Osteocyte (in vitro differentiated cells): ENCODE results near the gene CHST11. TPM values are rescaled to one million over a fixed set of nuclear protein-coding genes. Genes with fewer than 3 reads are reported as not detected.

Experiments used
- DNase-seq: peaks from one replicate; pipeline ENCODE4 v3.0.0; 2021; ENCODE audit warnings: mixed read lengths; ENCODE audit not compliant: unreplicated experiment; ENCODE audit errors: extremely low spot score
- H3K27ac Mint-ChIP-seq: one replicate; pipeline ENCODE4 v1.8.0; 2021; ENCODE audit warnings: mild to moderate bottlenecking, mixed read lengths; ENCODE audit not compliant: unreplicated experiment
- H3K27me3 Mint-ChIP-seq: one replicate; pipeline ENCODE4 v1.8.0; 2021; ENCODE audit warnings: mixed read lengths; ENCODE audit not compliant: unreplicated experiment
- H3K36me3 Mint-ChIP-seq: one replicate; pipeline ENCODE4 v1.8.0; 2021; ENCODE audit warnings: mixed read lengths; ENCODE audit not compliant: unreplicated experiment
- H3K4me1 Mint-ChIP-seq: one replicate; pipeline ENCODE4 v1.8.0; 2021; ENCODE audit warnings: mixed read lengths; ENCODE audit not compliant: unreplicated experiment
- H3K4me3 Mint-ChIP-seq: one replicate; pipeline ENCODE4 v1.8.0; 2021; ENCODE audit warnings: mild to moderate bottlenecking, moderate library complexity, mixed read lengths; ENCODE audit not compliant: unreplicated experiment
- H3K9me3 Mint-ChIP-seq: one replicate; pipeline ENCODE4 v1.8.0; 2021; ENCODE audit warnings: mixed read lengths; ENCODE audit not compliant: unreplicated experiment
- CTCF ChIP-seq: fragments of 200-600 bp; sonication (generic); IDR thresholded peaks from 2 replicates; pipeline ENCODE4 v1.5.0; 2021; ENCODE audit warnings: antibody characterized with exemption, mild to moderate bottlenecking, moderate library complexity
- total RNA-seq: library from RNA; stranded (reverse); gene quantifications from 2 replicates; pipeline ENCODE4 v1.2.1, GENCODE V29; 2021

Gene CHST11
- total RNA-seq, 1 donor from 2014 or later, result 7.5 TPM

- Mint-ChIP-seq H3K4me3 (no peak overlapping the region), H3K27ac (no peak overlapping the region), H3K36me3 (no peaks in the 10 kb centered on the region), H3K4me1 (peaks cover 10% of the 10 kb centered on the region), H3K27me3 (no peaks in the 10 kb centered on the region), H3K9me3 (no peaks in the 10 kb centered on the region)
- no peak for DNase-seq
- TF ChIP-seq CTCF, result no peak
These were observed 50.9 kb downstream of the CHST11 start for GRCh38 chr12:104507672-104508071.

- no peaks in the 10 kb centered on the region for H3K36me3 Mint-ChIP-seq
- DNase-seq, result no peak
- H3K4me1 Mint-ChIP-seq, result peaks cover 10% of the 10 kb centered on the region
- H3K27me3 Mint-ChIP-seq, result no peaks in the 10 kb centered on the region
- H3K4me3 Mint-ChIP-seq, result no peak overlapping the region
- H3K27ac Mint-ChIP-seq, result no peak overlapping the region
- no peak for TF ChIP-seq CTCF
- H3K9me3 Mint-ChIP-seq, result no peaks in the 10 kb centered on the region
These were observed 52.2 kb downstream of the CHST11 start for GRCh38 chr12:104508752-104509446.

GRCh38 chr12:104510145-104510872 lies 53.6 kb downstream of the CHST11 start:
- Mint-ChIP-seq H3K4me1 (peaks cover 7% of the 10 kb centered on the region), H3K4me3 (no peak overlapping the region), H3K36me3 (no peaks in the 10 kb centered on the region), H3K27ac (no peak overlapping the region), H3K9me3 (no peaks in the 10 kb centered on the region), H3K27me3 (no peaks in the 10 kb centered on the region)
- TF ChIP-seq CTCF, result no peak
- no peak for DNase-seq

GRCh38 chr12:104510873-104511440 lies 54.2 kb downstream of the CHST11 start:
- no peak overlapping the region for H3K27ac Mint-ChIP-seq
- no peak for TF ChIP-seq CTCF
- H3K27me3 Mint-ChIP-seq, result no peaks in the 10 kb centered on the region
- no peak for DNase-seq
- H3K9me3 Mint-ChIP-seq, result no peaks in the 10 kb centered on the region
- no peak overlapping the region for H3K4me3 Mint-ChIP-seq
- H3K4me1 Mint-ChIP-seq, result peaks cover 5% of the 10 kb centered on the region
- no peaks in the 10 kb centered on the region for H3K36me3 Mint-ChIP-seq

- DNase-seq, result no peak
- TF ChIP-seq CTCF, result no peak
- Mint-ChIP-seq H3K4me3 (no peak overlapping the region), H3K9me3 (no peaks in the 10 kb centered on the region), H3K36me3 (no peaks in the 10 kb centered on the region), H3K27me3 (no peaks in the 10 kb centered on the region), H3K27ac (no peak overlapping the region), H3K4me1 (peaks cover 5% of the 10 kb centered on the region)
These were observed 56.9 kb downstream of the CHST11 start for GRCh38 chr12:104513681-104514080.
